ACHN (cell line): ENCODE measurements around the gene MN1.
A peak's percentile ranks its signal among the peaks of the same experiment; 100 is the strongest.

ENCODE experiments used
- DNase-seq: peaks from one replicate; pipeline ENCODE4 v3.0.0-alpha.2; 2015
- in situ Hi-C: cut with HindIII; loops from 2 replicates; pipeline ENCODE4 v1.10.0; 2017; ENCODE audit warnings: low sequenced_read_pairs, low pct_ligation_motif_present, low pct_unique_long_range_greater_than_20kb

MN1 gene

GRCh38 chr22:27802346-27803073 is 954 bp upstream of the MN1 start:
- DNase-seq: no peak
- in situ Hi-C loops: no loop called here

GRCh38 chr22:27801202-27801615 is 347 bp downstream of the MN1 start:
- in situ Hi-C loops: no loop called here
- DNase-seq: peak; percentile 38

GRCh38 chr22:27800250-27801201 is 1.0 kb downstream of the MN1 start:
- no peak for DNase-seq
- in situ Hi-C loops: no loop called here

DNA sequence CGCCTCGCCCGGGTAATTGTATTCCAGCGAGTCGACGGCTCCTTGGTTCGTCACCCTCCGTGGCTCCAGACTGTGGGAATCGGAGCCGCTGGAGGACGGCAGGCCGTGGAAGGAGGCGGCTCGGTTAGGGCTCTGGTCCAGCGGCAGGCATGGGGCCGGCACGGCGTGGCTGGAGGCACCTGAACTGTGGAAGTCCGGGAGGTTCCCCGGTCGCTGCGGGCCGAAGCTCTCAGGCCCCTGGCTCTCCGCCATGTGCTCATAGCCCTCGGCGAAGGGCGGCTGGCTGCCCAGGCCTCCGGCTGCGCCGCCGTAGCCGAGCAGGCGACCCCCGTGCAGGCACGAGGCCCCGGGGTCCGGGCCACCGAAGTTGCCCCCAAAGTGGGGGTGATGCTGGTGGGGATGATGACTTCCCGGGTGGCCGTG is 1.7 kb downstream of the MN1 start:
- peak; percentile 8 for DNase-seq
- in situ Hi-C loops: no loop called here

- in situ Hi-C loops: no loop called here
- no peak for DNase-seq
These were observed 2.3 kb downstream of the MN1 start for GRCh38 chr22:27799015-27799826.

- DNase-seq: no peak
- in situ Hi-C loops: no loop called here
These were observed 3.0 kb downstream of the MN1 start for GRCh38 chr22:27798511-27799014.

GRCh38 chr22:27797520-27798391 is 3.8 kb downstream of the MN1 start:
- DNase-seq: no peak
- in situ Hi-C loops: no loop called here

DNA sequence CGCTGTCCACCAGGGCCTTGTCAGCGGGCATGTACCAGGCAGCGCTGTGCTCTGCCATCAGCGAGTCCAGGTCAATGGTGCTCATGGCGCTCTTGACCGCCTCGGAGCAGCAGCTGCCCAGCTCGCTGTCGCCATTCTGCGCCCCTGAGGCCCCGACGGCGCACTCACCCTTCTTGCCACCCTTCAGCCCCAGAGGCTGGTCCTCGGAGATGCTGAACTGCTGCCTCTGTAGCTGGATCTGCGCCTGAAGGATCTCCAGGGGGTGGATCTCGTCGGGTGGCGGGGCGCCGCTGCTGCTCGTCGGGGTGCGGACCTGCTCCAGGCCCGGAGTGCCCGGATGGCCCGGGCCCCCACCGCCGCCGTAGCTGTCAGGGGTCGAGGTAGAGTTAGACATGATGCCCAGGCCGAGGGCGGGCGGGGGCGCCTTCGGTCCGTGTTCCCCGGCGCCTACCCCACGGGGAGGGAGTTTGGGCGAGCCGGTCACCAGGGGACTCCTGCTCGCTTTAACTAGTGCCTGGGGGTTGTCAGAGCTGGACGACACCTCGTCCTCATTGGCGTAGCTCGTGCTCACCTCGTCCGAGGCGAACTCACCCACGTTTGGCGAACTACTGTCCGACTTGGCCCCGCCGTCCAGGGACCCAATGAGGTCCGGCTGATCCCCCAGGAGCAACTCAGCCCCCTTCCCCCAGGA is 4.6 kb downstream of the MN1 start:
- no peak for DNase-seq
- in situ Hi-C loops: no loop called here

GRCh38 chr22:27795696-27796517 is 5.6 kb downstream of the MN1 start:
- no peak for DNase-seq
- in situ Hi-C loops: no loop called here

- in situ Hi-C loops: no loop called here
- DNase-seq: no peak
These were observed 6.5 kb downstream of the MN1 start for GRCh38 chr22:27795053-27795452.

DNA sequence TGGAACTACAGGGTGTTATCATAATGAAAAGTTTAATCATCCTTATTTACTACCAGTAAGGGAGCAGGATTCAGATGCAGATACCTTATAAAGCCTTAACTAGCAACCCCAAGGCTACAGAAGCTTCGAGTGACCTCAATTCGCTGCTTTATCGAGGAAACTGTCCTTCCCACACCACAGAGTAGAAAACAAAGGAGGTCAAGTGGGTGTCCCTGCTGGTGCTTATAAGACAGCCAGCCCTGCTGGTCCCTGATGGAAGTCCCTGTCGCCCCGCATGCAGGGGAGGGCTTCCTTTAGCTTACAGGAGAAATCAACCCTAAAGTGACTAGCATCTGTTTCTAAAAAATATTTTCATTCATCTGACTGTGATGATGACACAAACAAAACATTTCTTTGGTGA is 7.3 kb downstream of the MN1 start:
- in situ Hi-C loops: no loop called here
- no peak for DNase-seq

DNA sequence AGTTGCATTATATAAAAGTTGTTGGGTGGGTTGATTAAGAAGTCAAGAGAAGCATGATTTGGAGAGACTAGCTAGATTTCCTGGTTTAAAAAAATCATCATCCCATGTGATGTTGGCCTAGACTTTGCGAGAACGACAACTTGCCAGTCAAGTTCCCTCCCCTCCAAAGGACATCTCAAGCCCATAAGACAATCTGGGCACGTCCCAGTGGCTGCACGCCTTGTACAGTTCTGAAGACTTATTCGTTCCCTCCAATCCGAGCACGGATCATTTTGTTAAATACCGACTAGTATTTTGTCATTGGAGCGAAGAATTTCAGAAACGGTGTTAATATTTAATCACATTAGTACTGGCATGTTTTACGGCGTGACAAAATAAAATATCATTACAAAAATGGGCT is 8.0 kb downstream of the MN1 start:
- in situ Hi-C loops: no loop called here

GRCh38 chr22:27792452-27793161 is 8.9 kb downstream of the MN1 start:
- DNase-seq: no peak
- in situ Hi-C loops: no loop called here

More for the DNA sequence above, 8.0 kb downstream of the MN1 start:
- DNase-seq: no peak

GRCh38 chr22:27791859-27792241 is 9.7 kb downstream of the MN1 start:
- in situ Hi-C loops: no loop called here
- no peak for DNase-seq

GRCh38 chr22:27791159-27791858 is 10.2 kb downstream of the MN1 start:
- DNase-seq: no peak
- in situ Hi-C loops: no loop called here
